Mesodermal cell (in vitro differentiated cells): ENCODE results near the gene CEP89.
"Not testable (repeated sequence)": the region's sequence is repeated elsewhere in the genome, so short reads cannot be mapped to it uniquely, and the experiment has no call there.

Experiments
- H3K27ac ChIP-seq: 2 replicates; pipeline ENCODE4 v1.7.0; 2013; ENCODE audit warnings: mild to moderate bottlenecking, low read depth, low read length, moderate library complexity; ENCODE audit not compliant: severe bottlenecking
- H3K36me3 ChIP-seq: 2 replicates; pipeline ENCODE4 v1.7.1; 2013; ENCODE audit warnings: mild to moderate bottlenecking, low read length, moderate library complexity; ENCODE audit not compliant: control insufficient read depth, insufficient read depth
- H3K4me1 ChIP-seq: one replicate; pipeline ENCODE4 v1.7.1; 2013; ENCODE audit warnings: mild to moderate bottlenecking, low read length; ENCODE audit not compliant: insufficient read depth, control insufficient read depth, poor library complexity, severe bottlenecking
- H3K4me3 ChIP-seq: 2 replicates; pipeline ENCODE4 v1.7.0; 2013; ENCODE audit warnings: low read length, control low read depth, mild to moderate bottlenecking; ENCODE audit not compliant: insufficient read depth, poor library complexity, severe bottlenecking; ENCODE audit errors: extremely low read depth
- H3K9me3 ChIP-seq: 2 replicates; pipeline ENCODE4 v1.7.1; 2013; ENCODE audit warnings: mild to moderate bottlenecking, low read length, moderate library complexity; ENCODE audit not compliant: control insufficient read depth
- whole genome bisulfite sequencing, 2 experiments: methylation state at CpG; one replicate each; pipeline ENCODE4 v1.1.5; 2013; ENCODE audit warnings: missing lambda C conversion rate in 2 of 2; ENCODE audit not compliant: insufficient coverage in 2 of 2; 5-methylcytosine and 5-hydroxymethylcytosine counted together

Gene CEP89

DNA sequence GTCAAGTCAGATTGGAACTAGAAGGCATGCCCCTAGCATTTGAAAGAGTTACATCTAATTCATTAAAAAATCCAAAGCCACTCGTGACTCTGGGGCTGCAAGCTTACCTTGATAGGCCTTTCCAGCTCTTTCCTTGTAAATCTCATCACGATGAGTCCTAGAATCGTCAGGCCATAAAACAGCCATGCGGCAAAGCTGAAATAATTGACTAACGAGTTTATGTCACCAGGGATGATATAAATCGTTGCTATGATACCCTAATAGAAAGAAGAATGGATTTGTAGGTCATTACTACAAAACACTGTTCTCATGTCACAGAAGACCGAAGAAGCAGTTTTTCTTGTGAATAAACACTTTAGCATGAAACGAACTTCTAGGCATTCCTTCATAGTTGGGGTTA lies 129.7 kb downstream of the CEP89 start:
- WGBS, 2 experiments: 93 to 98% methylated on average over 6 to 7 of the region's 8 CpGs

GRCh38 chr19:32837531-32837930 lies 134.2 kb downstream of the CEP89 start:
- Histone ChIP-seq H3K27ac (no peak overlapping the region), H3K4me1 (no peaks in the 10 kb centered on the region), H3K4me3 (no peak overlapping the region), H3K36me3 (no peaks in the 10 kb centered on the region), H3K9me3 (peaks cover 7% of the 10 kb centered on the region)
- 93 to 100% methylated on average over 3 of the region's 7 CpGs for WGBS, 2 experiments

More for the DNA sequence above, 129.7 kb downstream of the CEP89 start:
- Histone ChIP-seq H3K9me3 (peaks cover 7% of the 10 kb centered on the region), H3K27ac (no peak overlapping the region), H3K4me3 (no peak overlapping the region), H3K36me3 (no peaks in the 10 kb centered on the region), H3K4me1 (no peaks in the 10 kb centered on the region)

DNA sequence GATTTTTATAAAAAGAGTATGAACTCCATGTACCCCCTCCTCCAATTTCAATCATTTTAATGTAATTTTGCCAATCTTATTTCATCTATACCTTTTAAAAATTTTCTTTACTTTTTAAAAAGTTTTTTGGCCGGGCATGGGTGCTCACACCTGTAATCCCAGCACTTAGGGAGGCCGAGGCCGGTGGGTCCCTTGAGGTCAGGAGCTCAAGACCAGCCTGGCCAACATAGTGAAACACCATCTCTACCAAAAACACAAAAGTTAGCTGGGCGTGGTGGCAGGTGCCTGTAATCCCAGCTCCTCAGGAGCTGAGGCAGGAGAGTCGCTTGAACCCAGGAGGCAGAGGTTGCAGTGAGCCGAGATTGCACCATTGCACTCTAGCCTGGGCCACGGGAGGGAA lies 138.4 kb downstream of the CEP89 start:
- WGBS, 2 experiments: 84 to 98% methylated on average over 5 to 6 of the region's 7 CpGs
- peaks cover 12% of the 10 kb centered on the region for H3K4me1 ChIP-seq
- H3K9me3 ChIP-seq, H3K36me3 ChIP-seq, H3K27ac ChIP-seq, H3K4me3 ChIP-seq: not testable (repeated sequence)

- WGBS, 2 experiments: 95 to 100% methylated on average over 6 to 7 of the region's 7 CpGs
- not testable (repeated sequence) for H3K27ac ChIP-seq, H3K4me3 ChIP-seq, H3K36me3 ChIP-seq, H3K9me3 ChIP-seq
- peaks cover 12% of the 10 kb centered on the region for H3K4me1 ChIP-seq
These were observed 138.9 kb downstream of the CEP89 start for GRCh38 chr19:32832825-32833224.

GRCh38 chr19:32832094-32832493 lies 139.7 kb downstream of the CEP89 start:
- not testable (repeated sequence) for H3K36me3 ChIP-seq, H3K4me3 ChIP-seq, H3K27ac ChIP-seq, H3K9me3 ChIP-seq
- H3K4me1 ChIP-seq: peaks cover 12% of the 10 kb centered on the region
- 93 to 94% methylated on average over 7 to 12 of the region's 12 CpGs for WGBS, 2 experiments

DNA sequence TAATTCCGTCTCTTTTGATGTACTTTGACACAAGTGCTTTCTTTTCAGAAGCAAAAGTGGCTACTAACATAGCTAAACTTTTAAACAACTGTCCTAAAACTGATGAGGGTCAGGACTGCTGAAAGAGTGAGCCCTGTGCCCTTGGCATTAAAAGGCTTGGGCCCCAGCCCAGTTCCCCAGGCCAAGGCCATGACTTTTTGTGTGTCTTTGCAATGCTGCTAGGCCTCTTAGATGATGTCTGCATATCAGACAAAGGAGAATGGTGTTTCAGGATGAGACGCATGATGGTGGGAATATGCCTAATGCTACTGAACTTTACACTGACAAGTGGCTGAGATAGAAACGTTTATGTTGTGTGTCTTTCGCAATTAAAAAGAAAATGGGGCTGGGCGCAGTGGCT lies 140.1 kb downstream of the CEP89 start:
- Histone ChIP-seq H3K4me3 (no peak overlapping the region), H3K4me1 (peaks cover 12% of the 10 kb centered on the region), H3K36me3 (no peaks in the 10 kb centered on the region), H3K27ac (no peak overlapping the region), H3K9me3 (no peaks in the 10 kb centered on the region)
- WGBS, 2 experiments: 84 to 90% methylated on average over 4 to 5 of the region's 5 CpGs

DNA sequence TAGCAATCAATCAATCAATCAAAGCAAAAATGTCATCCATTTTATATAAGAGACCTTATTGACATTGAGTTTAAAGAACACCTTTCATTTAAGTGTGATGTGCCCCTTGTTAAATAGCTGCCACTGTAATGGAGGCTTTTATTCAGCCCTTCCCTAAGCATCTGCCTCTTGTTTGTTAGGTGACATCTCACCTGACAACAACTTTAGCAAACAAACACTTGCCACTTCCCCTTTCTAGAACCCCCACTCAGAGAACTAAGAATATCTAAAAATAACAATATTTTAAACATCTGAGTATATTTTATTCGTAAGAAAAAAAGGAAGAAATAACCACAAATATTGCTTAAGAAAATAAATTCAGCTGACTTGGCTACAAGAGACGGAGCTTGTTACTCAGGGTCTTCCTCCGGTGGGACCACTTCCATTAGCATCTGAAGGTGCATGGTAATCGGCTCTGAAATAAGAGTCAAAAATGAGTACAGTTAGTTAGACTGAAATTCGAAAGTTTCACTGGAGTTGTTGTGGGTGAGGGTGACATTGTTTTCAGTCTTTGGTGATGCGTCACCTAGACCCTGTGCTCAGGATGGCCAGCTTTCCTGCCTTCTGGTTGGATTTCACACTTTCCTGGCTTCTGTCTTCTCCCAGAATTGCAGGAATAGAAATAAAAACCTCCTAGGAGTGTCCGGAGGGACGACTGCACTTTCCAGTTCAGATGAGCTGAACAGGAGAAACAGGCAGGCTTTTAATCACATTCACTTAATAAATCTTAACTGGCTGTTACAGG lies 141.3 kb downstream of the CEP89 start:
- Histone ChIP-seq H3K36me3 (no peaks in the 10 kb centered on the region), H3K4me3 (no peak overlapping the region), H3K9me3 (no peaks in the 10 kb centered on the region), H3K4me1 (peaks cover 12% of the 10 kb centered on the region), H3K27ac (peak overlapping the region; percentile 81)
- 90 to 93% methylated on average over 4 to 7 of the region's 8 CpGs for WGBS, 2 experiments

- Histone ChIP-seq H3K27ac (no peak overlapping the region), H3K9me3 (no peaks in the 10 kb centered on the region), H3K4me1 (peaks cover 15% of the 10 kb centered on the region), H3K4me3 (no peak overlapping the region), H3K36me3 (no peaks in the 10 kb centered on the region)
- WGBS, 2 experiments: 97 to 98% methylated on average over 7 to 9 of the region's 10 CpGs
These were observed 142.3 kb downstream of the CEP89 start for GRCh38 chr19:32829345-32829896.

- no peaks in the 10 kb centered on the region for H3K36me3 ChIP-seq
- no peak overlapping the region for H3K27ac ChIP-seq
- 93% methylated on average over 14 of the region's 15 CpGs for WGBS, 2 experiments
- H3K4me1 ChIP-seq: peaks cover 15% of the 10 kb centered on the region
- no peaks in the 10 kb centered on the region for H3K9me3 ChIP-seq
- no peak overlapping the region for H3K4me3 ChIP-seq
These were observed 143.0 kb downstream of the CEP89 start for GRCh38 chr19:32828643-32829344.

GRCh38 chr19:32828139-32828538 lies 143.6 kb downstream of the CEP89 start:
- 62 to 83% methylated on average over 3 to 4 of the region's 4 CpGs for WGBS, 2 experiments
- Histone ChIP-seq H3K4me3 (no peak overlapping the region), H3K9me3 (no peaks in the 10 kb centered on the region), H3K36me3 (no peaks in the 10 kb centered on the region), H3K27ac (no peak overlapping the region), H3K4me1 (peaks cover 15% of the 10 kb centered on the region)
